AG08395 (cell line): Measurements from ENCODE around the gene FCHSD2.
A peak's percentile ranks its signal among the peaks of the same experiment; 100 is the strongest.
"Not testable (repeated sequence)": the region's sequence is repeated elsewhere in the genome, so short reads cannot be mapped to it uniquely, and the experiment has no call there.

Experiments
- DNase-seq: peaks from one replicate; pipeline ENCODE4 v3.0.0; 2012; ENCODE audit warnings: mixed read lengths, low spot score

FCHSD2 gene

GRCh38 chr11:72924568-72925190, 217.4 kb downstream of the FCHSD2 start:
- peak; percentile 55 for DNase-seq

GRCh38 chr11:72921028-72921716, 220.9 kb downstream of the FCHSD2 start:
- DNase-seq = no peak

GRCh38 chr11:72920001-72920400, 222.1 kb downstream of the FCHSD2 start:
- no peak for DNase-seq

GRCh38 chr11:72918851-72919250, 223.3 kb downstream of the FCHSD2 start:
- DNase-seq = no peak

GRCh38 chr11:72912253-72912652, 229.9 kb downstream of the FCHSD2 start:
- DNase-seq = no peak

- not testable (repeated sequence) for DNase-seq
These were observed 232.3 kb downstream of the FCHSD2 start for GRCh38 chr11:72909558-72910388.

GRCh38 chr11:72908032-72908676, 234.0 kb downstream of the FCHSD2 start:
- DNase-seq = no peak

GRCh38 chr11:72904016-72904415, 238.1 kb downstream of the FCHSD2 start:
- DNase-seq = no peak

- no peak for DNase-seq
These were observed 240.7 kb downstream of the FCHSD2 start for GRCh38 chr11:72901374-72901773.

GRCh38 chr11:72900013-72900412, 242.1 kb downstream of the FCHSD2 start:
- DNase-seq = no peak

- no peak for DNase-seq
These were observed 242.9 kb downstream of the FCHSD2 start for GRCh38 chr11:72899238-72899637.

- no peak for DNase-seq
These were observed 244.6 kb downstream of the FCHSD2 start for GRCh38 chr11:72897506-72897905.

- DNase-seq = no peak
These were observed 245.7 kb downstream of the FCHSD2 start for GRCh38 chr11:72896431-72896830.

GRCh38 chr11:72890881-72891280, 251.2 kb downstream of the FCHSD2 start:
- DNase-seq = no peak

GRCh38 chr11:72886619-72887018, 255.5 kb downstream of the FCHSD2 start:
- no peak for DNase-seq

GRCh38 chr11:72885749-72886609, 256.1 kb downstream of the FCHSD2 start:
- DNase-seq = no peak

GRCh38 chr11:72876147-72876546, 266.0 kb downstream of the FCHSD2 start:
- DNase-seq = no peak

GRCh38 chr11:72875736-72876135, 266.4 kb downstream of the FCHSD2 start:
- no peak for DNase-seq

GRCh38 chr11:72872012-72872411, 270.1 kb downstream of the FCHSD2 start:
- DNase-seq = no peak

- DNase-seq = no peak
These were observed 271.0 kb downstream of the FCHSD2 start for GRCh38 chr11:72871119-72871518.

GRCh38 chr11:72869831-72870230, 272.3 kb downstream of the FCHSD2 start:
- no peak for DNase-seq
